Activated CD4-positive, alpha-beta T cell treated with anti-CD3 and anti-CD28 coated beads for 24 hours (primary cell): ENCODE data around the gene SERPINA10.
"Not testable (repeated sequence)": the region's sequence is repeated elsewhere in the genome, so short reads cannot be mapped to it uniquely, and the experiment has no call there.

Experiments
- DNase-seq, 2 donors: peaks; one replicate each; pipeline ENCODE4 v3.0.0-alpha.2; 2020; ENCODE audit warnings: low read depth in 2 of 2

SERPINA10 gene

GRCh38 chr14:94284221-94284620 lies 8.8 kb downstream of the SERPINA10 start:
- no peak for DNase-seq

DNA sequence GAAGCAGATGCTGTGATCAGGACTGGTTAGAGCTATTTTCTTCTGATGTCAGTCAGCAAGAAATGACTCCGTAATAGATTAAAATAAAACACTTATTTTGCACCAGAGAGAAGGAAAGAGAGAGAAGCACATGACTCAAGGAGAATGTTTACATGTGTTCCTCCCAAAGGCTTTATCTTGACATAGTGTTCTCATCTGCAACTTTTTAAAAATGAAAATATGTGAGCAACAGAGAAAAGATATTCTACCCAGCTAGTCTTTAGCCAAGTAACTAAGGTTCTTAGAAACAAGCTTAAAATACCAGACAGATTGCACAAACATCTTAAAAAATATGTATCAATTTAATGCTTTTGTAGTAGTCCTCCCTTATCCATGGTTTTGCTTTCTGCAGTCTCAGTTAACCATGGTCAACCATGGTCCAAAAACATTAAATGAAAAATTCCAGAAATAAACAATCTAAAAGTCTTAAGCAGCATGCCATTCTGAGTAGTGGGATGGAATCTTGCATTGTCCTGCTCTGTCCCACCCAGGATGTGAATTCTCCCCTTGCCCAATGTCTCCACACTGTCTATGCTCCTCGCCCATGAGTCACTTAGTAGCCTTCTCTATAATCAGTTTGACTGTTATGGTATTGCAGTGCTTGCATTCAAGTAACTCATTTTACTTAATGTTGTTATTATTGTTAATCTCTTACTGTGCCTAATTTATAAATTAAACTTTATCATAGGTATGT lies 9.9 kb downstream of the SERPINA10 start:
- DNase-seq, result no peak

GRCh38 chr14:94278731-94279130 lies 14.3 kb downstream of the SERPINA10 start:
- no peak for DNase-seq

- DNase-seq, result not testable (repeated sequence)
Measured at GRCh38 chr14:94276898-94277561, 16.0 kb downstream of the SERPINA10 start.

DNA sequence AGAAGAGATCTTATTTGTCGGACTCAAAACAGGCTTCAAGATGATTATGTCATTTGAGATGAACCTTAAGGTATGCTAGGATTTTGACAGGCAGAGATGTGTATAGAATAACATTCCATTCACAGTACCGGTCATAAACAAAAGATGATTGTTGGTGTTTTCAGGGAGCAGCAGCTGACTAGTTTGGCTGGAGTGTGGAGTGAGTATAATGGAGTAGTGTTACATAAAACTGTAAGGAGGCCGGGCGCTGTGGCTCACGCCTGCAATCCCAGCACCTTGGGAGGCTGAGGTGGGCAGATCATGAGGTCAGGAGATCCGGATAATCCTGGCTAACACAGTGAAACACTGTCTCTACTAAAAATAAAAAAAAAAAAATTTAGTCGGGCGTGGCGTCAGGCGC lies 23.9 kb downstream of the SERPINA10 start:
- no peak for DNase-seq

DNA sequence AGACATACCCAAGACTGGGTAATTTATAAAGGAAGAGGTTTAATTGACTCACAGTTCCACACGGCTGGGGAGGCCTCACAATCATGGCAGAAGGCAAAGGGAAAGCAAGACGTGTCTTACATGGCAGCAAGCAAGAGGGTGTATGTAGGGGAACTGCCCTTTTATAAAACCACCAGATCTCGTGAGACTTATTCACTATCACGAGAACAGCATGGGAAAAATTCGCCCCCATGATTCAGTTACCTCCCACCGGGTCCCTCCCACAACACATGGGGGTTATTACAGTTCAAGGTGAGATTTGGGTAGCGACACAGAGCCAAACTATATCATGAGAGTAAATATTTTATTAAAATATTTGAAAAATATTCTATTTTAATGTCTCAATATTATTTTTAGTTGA lies 24.5 kb downstream of the SERPINA10 start:
- not testable (repeated sequence) for DNase-seq

- DNase-seq, result no peak
Measured at GRCh38 chr14:94267352-94267751, 25.7 kb downstream of the SERPINA10 start.

GRCh38 chr14:94264195-94264594 lies 28.9 kb downstream of the SERPINA10 start:
- not testable (repeated sequence) for DNase-seq

GRCh38 chr14:94244182-94244581 lies 48.9 kb downstream of the SERPINA10 start:
- DNase-seq, result no peak

DNA sequence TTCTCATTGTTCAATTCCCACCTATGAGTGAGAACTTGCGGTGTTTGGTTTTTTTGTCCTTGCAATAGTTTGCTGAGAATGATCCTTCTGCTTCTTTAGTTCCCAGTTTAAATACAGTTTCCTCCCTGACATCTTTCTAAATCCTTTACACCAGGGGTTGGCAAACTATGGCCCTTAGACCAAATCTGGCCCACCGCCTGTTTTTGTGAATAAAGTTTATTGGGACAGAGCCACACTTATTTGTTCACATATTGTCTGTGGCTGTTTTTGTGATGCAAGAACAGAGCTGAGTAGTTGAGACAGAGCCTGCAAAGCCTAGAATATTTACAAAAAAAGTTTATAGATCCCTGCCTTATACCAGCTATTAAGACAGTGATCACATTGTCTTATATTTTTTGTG lies 53.7 kb downstream of the SERPINA10 start:
- no peak for DNase-seq

DNA sequence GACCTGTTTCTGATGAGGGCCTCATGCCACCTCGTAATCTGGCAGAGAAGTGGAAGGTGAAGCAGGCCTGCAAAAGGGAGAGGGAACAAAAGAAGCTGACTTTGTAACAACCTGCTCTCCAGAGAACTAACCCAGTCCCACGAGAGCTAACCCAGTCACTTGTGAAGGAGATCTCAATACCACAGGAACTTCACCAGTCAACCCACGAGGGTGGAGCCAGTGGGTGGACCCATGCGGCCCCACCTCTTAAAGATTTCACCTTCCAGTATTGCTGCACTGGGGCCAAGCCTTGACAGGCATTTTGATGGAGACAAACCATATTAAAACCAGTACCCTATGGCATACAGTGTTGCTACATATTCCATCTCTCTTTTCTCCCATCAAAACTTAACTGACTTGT lies 55.1 kb downstream of the SERPINA10 start:
- DNase-seq, result no peak

GRCh38 chr14:94237046-94237445 lies 56.0 kb downstream of the SERPINA10 start:
- no peak for DNase-seq
